ENCODE results near the gene ARPC5L. TPM values are rescaled to one million over a fixed set of nuclear protein-coding genes. Genes with fewer than 3 reads are reported as not detected.
A peak's percentile ranks its signal among the peaks of the same experiment; 100 is the strongest.

The ARPC5L gene
- total and polyA plus RNA-seq, 9 of the 15 experiments (the other 6 are each of a cell fraction or from before 2014, with no cell fraction given) = 25.4 to 113 (median 63.8) TPM

GRCh38 chr9:124869986-124870560, 8.1 kb downstream of the ARPC5L start (continued):
- no peak for TF ChIP-seq TSHZ1 (CRISPR knock-in tag; IDR thresholded peaks at IDR 0.05)
- no peak for TF ChIP-seq NCOA2 (IDR thresholded peaks at IDR 0.05; ENCODE audit: partially characterized antibody in 2 of 2)
- TF ChIP-seq ZFP1 (CRISPR knock-in tag; IDR thresholded peaks at IDR 0.05) = no peak
- no peak for TF ChIP-seq ILF3 (IDR thresholded peaks at IDR 0.05; ENCODE audit: borderline replicate concordance)
- TF ChIP-seq MBD2 (IDR thresholded peaks at IDR 0.05; ENCODE audit: borderline replicate concordance, low read depth) = no peak
- TF ChIP-seq ZNF445 (CRISPR knock-in tag; IDR thresholded peaks at IDR 0.05; ENCODE audit: low read depth) = no peak
- TF ChIP-seq SIN3A (IDR thresholded peaks at IDR 0.05; ENCODE audit: borderline replicate concordance in 2 of 2, control insufficient read depth in 1 of 2, low read depth in 2 of 2, low read length in 2 of 2) = peak; percentile 54 to 63; a peak in 2 of 4 replicates
- TF ChIP-seq VEZF1 (CRISPR knock-in tag; IDR thresholded peaks at IDR 0.05) = peak; percentile 89
- no peak for TF ChIP-seq ZHX1 (conservative IDR thresholded peaks at IDR 0.05; ENCODE audit: low read length)
- TF ChIP-seq ZNF695 (CRISPR knock-in tag; IDR thresholded peaks at IDR 0.05) = no peak
- no peak for TF ChIP-seq ZNF586 (CRISPR knock-in tag; conservative IDR thresholded peaks at IDR 0.05)
- TF ChIP-seq TEAD1 (CRISPR knock-in tag; IDR thresholded peaks at IDR 0.05) = 0 out of 4 replicates have a peak, but pooled peaks of 1 of the 2 experiments have one; percentile 12
- peak; percentile 57 for TF ChIP-seq EP300 (IDR thresholded peaks at IDR 0.05; ENCODE audit: low read length)
- no peak for TF ChIP-seq NFE2L1 (tag; IDR thresholded peaks at IDR 0.05; ENCODE audit: borderline replicate concordance, low read depth)
- TF ChIP-seq ZBTB33 (CRISPR knock-in tag; IDR thresholded peaks at IDR 0.05) = no peak
- TF ChIP-seq ZNF507 (tag; conservative IDR thresholded peaks at IDR 0.05) = no peak
- 0 out of 4 replicates have a peak, but pooled peaks of 1 of the 2 experiments have one; percentile 5 for TF ChIP-seq FOXA3 (CRISPR knock-in tag; conservative IDR thresholded peaks at IDR 0.05 in 1 of 2, IDR thresholded peaks at IDR 0.05 in 1 of 2)
